GM19193 (cell line): ENCODE measurements around the gene SHKBP1.

ENCODE experiments used
- POLR2A ChIP-seq: IDR thresholded peaks from 4 replicates; pipeline ENCODE4 v1.6.1; 2011; ENCODE audit not compliant: insufficient read depth, insufficient read length; ENCODE audit errors: extremely low read depth

SHKBP1 gene

DNA sequence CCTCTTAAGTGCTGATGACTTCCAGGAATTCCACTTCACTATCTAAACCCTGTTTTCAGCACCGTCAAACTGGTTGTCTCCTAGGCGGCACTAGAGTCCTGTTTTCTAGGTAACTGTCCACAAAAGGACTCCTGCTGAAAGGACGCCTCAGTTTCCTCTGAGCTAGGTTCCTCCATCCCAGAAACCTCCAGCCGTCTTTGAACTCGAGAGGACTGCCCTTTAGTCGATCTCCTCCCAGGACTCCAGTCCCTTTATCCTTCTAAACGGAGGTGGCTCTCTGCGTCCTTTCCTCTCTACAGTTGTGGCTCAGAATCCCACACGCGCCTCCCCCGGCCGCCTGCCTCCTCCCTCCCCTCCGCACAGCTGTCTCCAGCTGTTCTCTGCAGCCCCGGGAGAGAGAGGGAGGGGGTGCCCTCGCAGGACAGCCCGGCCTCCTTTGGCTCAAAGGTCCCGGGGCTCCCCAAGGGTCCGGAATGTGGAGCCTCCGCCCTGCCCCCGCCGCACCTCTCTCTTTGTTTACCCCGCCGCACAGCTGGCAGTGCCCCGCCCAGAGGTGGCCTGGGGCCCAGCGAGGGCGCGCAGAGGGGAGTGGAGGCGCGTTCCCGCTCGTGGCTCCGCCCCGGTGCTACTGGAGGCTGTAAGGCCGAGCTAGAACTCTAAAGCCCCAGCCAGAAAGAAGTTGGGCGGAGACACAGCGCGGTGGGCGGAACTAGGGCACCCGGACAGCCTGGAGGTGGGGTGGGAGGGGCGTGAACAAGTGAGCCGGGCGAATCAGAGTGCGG, 26.9 kb downstream of the SHKBP1 start:
- TF ChIP-seq POLR2A: no peak

GRCh38 chr19:40604171-40604646, 27.5 kb downstream of the SHKBP1 start:
- TF ChIP-seq POLR2A: no peak

DNA sequence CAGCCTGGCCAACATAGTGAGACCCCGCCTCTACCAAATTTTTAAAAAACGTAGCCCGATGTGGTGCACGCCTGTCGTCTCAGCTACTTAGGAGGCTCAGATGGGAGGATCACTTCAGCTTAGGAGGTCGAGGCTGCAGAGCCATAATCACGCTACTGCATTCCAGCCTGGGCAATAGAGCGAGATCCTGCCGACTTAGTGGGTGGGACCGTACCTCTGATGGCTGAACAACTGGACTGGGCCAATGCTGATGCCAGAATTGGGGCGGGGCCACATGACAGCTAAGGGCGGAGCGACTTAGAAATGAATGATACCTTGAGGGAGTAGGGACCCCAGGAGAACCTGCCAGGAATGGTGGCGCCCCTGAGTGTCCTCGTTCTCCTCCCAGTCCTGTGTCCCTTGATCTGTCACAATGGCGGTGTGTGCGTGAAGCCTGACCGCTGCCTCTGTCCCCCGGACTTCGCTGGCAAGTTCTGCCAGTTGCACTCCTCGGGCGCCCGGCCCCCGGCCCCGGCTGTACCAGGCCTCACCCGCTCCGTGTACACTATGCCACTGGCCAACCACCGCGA, 28.1 kb downstream of the SHKBP1 start:
- no peak for TF ChIP-seq POLR2A

GRCh38 chr19:40605216-40605971, 28.7 kb downstream of the SHKBP1 start:
- no peak for TF ChIP-seq POLR2A

DNA sequence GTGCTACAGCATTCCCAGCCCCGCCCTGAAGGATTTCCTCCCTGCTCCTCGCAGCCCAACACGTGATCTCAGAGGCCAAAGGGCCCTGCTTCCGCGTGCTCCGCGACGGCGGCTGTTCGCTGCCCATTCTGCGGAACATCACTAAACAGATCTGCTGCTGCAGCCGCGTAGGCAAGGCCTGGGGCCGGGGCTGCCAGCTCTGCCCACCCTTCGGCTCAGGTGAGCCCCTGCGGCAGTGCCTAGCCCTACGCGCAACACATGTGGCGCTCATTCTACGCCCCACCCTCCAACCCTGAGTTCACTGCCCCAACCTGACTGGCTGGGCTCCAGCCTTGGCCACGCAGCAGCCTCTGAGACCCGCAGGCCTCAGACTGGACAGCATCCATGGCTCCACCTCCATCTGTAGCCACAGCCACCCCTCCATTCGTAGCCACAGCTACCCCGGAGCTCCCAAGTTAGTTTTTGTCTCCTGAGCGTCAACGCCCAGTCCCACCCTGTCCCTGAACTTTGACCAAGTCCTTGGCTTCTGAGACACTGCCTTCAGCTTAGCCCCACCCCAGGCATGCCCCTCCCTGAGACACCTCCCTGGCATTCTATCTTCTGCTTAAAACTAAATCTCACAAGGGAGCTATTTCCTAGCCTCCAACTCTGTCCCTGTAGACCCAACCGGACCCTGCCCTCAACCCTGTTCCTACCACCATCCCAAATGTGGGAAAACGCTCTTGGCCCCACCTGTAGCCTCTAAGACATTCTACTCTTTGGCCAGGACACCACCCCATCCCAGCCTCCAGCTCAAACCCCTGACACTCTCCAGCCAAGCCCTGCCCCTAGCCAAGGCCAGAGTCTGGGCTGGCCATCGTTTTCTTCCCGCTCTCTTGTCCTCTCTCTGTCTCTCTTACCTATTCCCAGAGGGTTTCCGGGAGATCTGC, 30.9 kb downstream of the SHKBP1 start:
- TF ChIP-seq POLR2A: no peak

DNA sequence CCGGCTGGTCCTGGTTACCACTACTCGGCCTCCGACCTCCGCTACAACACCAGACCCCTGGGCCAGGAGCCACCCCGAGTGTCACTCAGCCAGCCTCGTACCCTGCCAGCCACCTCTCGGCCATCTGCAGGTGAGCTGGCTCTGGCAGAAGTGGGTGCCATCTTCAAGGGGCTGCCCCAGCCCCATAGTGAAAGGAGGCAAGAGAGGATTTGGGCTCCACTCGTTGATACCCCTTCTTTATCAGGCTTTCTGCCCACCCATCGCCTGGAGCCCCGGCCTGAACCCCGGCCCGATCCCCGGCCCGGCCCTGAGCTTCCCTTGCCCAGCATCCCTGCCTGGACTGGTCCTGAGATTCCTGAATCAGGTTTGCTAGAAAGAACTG, 31.6 kb downstream of the SHKBP1 start:
- TF ChIP-seq POLR2A: no peak

DNA sequence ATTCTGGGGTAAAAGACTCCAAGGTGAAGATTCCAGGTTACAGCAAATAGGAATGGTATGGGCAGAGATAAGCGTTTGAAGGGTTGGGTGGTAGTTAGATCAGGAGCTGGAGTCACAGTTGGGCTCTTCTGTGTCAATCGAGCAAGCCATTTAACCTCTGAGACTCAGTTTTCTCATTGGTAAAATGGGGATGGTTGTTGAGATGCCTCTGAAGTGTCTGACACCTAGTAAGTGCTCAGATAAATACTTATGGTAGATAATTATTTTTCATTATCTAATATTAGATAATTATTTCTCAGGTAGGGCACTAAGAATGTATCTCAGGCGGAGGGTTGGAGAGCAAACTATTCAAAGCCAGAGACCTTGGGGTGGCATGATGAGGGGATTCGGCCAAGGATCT, 32.3 kb downstream of the SHKBP1 start:
- TF ChIP-seq POLR2A: no peak

GRCh38 chr19:40609561-40610395, 33.1 kb downstream of the SHKBP1 start:
- TF ChIP-seq POLR2A: peak; percentile 40

DNA sequence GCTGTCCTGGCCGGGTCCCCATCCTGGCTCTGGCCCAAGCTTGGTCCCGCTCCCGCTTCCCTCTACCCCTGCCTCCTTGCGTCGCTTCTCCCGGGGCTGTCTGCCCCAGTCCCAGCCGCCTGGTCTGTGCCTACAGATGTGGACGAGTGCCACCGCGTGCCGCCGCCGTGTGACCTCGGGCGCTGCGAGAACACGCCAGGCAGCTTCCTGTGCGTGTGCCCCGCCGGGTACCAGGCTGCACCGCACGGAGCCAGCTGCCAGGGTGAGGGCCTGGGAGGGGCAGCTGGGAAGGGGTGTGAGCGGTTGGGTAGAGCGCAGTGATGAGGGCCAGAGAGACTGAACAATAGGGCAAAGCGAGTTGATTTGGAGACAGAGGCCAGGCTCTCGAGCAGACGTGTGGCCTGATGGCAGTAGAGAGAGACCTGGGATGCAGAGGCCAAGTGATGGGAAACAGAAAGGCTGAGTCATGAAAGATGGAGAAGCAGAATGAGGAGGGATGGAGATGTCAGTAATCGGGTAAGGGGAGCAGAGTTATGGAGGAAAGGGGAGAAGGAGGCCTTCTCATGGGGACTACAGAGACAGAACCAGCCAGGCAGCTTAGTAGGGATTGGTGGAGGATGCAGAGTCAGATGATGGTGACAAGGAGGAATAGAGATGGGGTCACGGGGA, 33.9 kb downstream of the SHKBP1 start:
- no peak for TF ChIP-seq POLR2A

- TF ChIP-seq POLR2A: no peak
Observed at GRCh38 chr19:40611096-40611495, 34.4 kb downstream of the SHKBP1 start.

DNA sequence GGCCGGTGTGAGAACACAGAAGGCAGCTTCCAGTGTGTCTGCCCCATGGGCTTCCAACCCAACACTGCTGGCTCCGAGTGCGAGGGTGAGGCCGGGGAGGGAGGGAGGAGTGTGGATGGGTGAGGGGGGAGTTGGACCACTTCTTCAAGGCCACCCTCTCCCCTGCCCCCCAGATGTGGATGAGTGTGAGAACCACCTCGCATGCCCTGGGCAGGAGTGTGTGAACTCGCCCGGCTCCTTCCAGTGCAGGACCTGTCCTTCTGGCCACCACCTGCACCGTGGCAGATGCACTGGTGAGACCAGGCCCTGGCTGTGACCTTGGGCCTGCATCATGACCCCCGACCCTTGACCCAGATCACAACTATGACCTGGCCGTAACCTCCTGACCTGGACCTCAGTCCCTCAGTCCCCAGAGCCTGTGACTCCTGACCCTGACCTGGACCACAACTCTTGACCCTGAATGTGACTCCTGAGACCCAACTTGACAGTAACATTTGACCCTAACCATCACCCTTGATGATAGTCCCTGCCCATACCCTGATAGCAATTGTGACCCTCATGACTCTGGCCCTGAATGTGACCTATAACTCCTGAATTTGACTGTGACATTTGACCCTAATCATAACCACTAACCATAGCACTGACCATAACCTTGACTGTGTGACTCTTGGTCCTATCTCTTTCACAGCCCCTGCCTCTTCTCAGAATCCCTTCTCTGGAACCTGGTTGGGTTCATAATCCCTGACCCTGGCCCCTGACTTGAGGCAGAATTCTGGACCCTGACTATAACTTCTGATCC, 35.4 kb downstream of the SHKBP1 start:
- no peak for TF ChIP-seq POLR2A

- peak; percentile 30 for TF ChIP-seq POLR2A
Observed at GRCh38 chr19:40612831-40613689, 36.4 kb downstream of the SHKBP1 start.
